ENCODE results near the gene MAP7.
"Not testable (repeated sequence)": the region's sequence is repeated elsewhere in the genome, so short reads cannot be mapped to it uniquely, and the experiment has no call there.

Gene MAP7

DNA sequence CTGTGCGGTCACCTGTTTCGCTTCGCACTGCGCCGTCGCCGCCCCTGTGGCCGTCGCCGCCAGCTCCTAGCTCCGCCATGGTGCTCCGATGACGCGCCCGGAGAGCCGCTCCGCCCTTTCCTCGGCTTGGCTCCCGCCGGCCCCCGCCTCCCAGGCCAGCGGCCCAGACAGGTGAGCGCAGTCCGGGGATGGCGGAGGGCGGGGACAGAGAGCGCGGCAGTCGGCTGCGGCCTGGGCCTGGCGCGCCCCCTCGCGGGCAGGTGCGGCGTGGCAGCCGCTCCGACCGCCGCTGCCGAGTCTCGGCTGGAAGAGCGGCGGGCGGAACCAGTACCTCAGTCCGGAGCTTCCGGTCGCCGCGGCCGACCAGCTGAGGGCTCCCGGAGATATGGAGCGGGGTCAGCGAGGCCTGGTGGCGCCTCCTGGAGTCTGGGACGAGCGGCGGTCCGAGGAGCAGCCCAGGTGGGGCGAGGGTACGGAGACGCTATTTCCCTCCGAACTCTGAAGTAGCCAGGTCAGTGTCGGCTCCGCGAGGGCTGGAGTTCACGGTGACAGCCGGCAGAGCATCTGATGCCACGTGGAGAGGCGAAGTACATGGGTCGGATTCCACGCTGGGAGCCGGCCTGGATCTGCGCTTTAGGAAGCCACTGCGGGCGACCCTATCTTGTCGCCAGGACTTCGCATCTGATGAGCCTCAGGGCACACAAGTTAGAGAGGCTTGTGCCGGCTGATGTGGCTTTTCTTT, at the start of gene MAP7:
MAP7 (minus strand) TSS at position 93 of the 742 bp plus-strand sequence; CDS start at position 79, 14 bp downstream.
- no peak for DNase-seq

DNA sequence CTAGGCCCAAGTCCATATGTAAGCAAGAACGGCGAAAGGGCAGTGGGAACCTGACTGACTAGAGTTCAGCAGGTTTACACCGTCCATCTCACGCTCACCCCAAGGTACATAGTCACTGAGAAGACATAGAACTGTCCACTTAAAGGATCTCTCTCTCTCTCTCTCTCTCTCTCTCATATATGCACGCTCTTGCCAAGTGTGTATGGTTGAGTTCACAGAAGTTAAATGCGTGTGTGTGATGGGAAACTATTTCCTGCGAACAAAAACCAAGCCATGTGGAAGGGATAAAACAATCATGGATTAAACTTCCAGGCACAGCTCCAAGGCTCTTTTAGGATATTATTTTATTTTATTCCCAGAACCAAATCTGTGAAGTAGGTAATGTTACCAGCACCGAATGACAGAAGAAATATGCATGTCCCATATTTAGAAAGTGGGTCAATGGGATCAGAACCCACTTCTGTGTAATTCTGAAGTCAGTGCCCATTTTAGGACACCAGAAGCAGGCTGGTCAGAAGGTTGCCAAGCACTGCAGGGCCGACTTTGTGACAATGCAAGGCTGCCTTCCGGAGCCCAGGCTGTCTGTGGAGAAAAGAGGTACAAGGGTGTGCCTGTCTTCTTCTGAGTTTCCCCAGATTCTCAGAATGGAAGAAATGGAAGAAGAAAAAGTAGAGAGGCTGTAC, 49.2 kb upstream of the MAP7 start:
- no peak for DNase-seq

DNA sequence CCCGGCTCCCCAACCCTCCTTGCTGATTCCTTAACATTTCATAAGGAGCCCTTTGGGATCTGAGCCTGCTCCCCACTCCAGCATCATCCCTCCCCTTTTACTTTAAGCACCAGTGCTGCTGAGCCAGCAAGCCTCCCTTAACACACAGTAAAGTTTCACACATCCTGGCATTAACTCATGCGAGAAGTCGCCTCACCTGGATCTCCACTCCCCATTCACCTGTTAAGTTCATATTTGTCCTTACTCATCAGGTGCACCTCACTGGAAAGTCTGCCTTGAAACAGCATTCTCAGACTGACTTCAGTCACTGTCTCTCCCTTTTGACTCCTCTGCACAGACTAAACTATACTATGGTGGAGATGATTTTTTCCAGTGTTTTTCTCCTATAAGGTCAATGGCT, 47.8 kb upstream of the MAP7 start:
- DNase-seq, result no peak

DNA sequence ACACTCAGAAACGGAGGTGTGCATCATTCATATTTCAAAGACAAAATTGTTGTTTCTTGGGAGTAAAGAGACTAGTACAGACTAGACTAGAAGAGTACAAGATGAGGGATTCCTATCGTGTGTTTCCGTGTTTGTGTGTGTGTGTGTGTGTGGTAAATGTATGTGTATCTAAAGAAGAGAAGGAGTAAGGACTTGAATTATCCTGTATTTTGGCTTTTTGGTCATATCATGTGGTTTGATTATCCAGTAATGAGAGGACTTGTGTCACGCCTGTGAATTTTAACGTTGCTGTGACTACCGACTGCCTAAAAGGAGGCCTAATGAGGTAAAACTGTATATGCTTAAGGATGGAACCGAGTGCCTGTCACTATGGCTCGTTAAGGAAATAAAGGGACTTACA, 44.4 kb upstream of the MAP7 start:
- DNase-seq, result no peak

DNA sequence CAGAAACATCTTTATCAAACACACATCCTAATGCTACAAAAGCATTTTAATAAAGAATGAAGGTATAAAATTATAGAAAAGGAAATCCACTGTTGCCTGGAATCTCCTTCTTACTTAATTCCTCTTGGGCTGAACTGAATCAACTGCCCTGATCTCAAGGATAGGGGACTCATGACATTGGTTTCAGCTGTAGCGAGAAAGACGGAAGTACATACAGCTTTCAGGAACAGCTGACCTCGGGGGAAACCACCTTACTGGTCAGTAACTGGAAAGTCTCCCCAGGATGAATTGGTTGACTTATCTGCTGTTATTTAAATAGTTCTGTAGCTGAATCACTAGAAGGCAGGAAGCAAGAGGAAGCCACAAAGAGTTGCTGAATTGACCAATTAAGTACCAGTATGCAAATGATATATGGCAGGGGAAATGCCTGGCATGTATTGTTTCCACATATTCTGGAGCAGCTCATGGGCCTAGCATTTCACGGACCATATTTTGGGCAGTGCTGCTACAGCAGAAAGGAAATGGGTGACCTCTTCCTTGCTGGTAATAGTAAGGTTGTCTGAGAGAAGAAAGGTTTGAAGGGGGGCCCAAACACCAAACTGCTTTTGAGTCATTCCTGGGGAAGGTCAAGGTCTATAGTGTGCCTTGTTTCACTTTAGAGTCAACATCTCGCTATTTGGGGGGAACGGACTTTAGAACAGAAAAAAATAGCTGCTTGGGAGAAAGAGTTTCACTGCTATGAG, 43.7 kb upstream of the MAP7 start:
- DNase-seq, result no peak

DNA sequence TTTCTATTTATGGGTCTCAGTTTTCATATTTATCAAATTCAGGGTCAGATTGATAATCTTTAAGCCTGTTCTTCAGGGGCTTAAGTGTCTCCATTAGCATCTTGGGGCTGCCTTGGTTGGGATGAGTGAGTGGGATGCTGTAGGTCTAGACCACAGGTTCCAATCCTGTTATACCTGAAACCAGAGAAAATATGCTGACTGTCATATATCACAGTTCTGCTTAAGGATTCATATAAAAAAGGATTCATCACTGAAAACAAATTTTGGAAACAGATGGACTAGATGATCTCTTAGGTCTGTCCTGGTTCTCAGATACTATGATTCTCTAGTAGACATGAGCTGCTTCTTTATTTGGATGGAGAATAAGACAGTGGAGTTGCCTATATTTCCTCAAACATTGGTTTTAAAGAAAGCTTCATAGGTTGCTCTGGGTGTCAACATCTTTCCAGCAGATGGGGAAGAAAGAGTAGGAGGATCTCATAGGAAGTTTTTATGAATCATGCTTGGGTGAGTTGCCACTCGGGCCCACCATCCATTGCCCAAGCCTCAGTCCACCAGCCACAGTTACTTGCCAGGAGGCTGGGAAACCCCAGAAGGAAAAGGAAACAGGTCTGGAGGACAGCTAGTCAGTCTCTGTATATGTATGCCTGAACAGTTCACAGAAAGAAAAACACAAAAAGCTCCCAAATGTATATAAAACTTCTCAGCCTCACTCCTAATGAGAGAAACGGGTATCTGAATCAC, 42.9 kb upstream of the MAP7 start:
- no peak for DNase-seq

DNA sequence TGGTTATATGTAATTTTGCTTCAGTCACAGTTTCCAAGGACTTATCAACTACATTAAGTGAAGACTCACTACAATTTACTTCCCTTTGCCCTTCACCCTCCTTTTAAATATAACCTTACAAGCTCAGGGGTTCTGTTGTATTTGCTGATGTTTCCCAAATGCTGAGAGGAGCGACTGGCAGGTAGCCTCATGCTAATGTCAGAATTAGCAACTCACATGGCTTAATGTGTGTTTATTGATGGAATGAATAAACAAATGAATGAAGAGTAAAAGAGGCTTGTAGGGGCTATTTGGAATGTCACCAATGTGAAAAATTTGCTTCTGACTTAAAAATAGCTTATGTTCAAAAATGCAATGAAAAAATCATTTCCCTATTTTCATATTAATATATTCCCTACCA, 41.4 kb upstream of the MAP7 start:
- no peak for DNase-seq

DNA sequence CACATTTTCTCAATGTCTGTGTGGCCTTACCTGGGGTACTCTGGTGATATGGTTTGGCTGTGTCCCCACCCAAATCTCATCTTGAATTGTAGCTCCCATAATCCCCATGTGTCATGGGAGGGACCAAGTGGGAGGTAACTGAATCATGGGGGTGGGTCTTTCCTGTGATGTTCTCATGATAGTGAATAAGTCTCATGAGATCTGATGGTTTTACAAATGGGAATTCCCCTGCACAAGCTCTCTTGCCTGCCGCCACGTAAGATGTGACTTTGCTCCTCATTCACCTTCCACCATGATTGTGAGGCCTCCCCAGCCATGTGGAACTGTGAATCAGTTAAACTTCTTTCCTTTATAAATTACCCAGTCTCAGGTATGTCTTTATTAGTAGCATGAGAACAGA, 40.6 kb upstream of the MAP7 start:
- DNase-seq, result not testable (repeated sequence)

DNA sequence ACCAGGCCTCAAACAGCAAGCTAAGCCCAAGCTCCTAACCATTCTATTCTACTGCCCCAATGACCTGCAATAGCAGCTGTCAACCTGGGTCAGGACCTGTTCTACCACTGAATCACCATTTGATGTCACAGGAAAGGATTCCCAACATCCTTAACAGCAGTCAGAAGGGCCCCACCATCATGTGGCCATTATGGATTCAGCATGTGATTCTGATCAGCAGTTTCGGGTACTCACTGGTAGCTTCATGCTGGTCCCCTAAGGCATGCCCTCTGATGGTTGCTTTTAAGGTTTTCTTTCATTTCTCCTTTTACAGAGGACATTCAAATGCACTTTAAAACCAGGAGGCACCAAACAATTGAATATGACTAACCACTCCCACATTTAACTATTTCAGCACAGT, 37.3 kb upstream of the MAP7 start:
- no peak for DNase-seq

DNA sequence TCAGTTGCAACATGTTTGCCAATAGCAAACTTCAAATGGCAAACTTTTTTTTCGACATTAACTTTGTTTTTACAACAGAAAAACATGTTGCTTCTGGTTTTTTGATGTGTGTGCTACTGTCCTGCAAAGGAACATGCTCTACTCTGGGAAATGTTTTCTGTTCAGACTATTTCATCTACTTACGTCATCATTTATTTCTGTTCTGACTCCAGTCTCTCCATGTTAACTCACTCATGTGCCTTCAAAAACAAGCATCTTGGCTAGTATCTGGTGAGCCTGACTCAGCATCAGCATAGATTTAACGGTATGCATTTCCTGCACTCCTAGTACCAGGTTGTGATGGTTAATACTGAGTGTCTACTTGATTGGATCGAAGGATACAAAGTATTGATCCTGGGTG, 36.1 kb upstream of the MAP7 start:
- no peak for DNase-seq

DNA sequence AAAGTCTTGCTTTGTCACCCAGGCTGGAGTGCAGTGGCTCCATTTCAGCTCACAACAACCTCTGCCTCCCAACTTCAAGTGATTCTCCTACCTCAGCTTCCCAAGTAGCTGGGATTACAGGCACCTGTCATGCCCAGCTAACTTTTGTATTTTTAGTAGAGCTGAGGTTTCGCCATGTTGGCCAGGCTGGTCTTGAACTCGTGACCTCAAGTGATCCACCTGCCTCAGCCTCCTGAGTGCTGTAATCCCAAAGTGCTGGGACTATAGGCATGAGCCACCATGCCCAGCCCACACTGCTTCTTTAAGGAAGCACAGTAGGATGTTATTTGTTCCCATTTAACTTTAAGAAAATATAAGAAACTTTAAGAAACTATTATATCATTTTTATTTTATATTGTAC, 35.3 kb upstream of the MAP7 start:
- DNase-seq, result not testable (repeated sequence)

DNA sequence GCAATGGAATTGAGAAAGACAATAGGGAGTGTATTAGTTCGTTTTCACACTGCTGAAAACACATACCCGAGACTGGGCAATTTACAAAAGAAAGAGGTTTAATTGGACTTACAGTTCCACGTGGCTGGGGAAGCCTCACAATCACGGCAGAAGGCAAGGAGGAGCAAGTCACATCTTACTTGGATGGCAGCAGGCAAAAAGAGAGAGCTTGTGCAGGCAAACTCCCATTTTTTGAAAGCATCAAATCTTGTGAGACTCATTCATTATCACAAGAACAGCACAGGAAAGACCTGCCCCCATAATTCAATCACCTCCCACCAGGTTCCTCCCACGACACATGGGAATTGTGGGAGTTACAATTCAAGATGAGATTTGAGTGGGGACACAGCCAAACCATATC, 34.1 kb upstream of the MAP7 start:
- not testable (repeated sequence) for DNase-seq

DNA sequence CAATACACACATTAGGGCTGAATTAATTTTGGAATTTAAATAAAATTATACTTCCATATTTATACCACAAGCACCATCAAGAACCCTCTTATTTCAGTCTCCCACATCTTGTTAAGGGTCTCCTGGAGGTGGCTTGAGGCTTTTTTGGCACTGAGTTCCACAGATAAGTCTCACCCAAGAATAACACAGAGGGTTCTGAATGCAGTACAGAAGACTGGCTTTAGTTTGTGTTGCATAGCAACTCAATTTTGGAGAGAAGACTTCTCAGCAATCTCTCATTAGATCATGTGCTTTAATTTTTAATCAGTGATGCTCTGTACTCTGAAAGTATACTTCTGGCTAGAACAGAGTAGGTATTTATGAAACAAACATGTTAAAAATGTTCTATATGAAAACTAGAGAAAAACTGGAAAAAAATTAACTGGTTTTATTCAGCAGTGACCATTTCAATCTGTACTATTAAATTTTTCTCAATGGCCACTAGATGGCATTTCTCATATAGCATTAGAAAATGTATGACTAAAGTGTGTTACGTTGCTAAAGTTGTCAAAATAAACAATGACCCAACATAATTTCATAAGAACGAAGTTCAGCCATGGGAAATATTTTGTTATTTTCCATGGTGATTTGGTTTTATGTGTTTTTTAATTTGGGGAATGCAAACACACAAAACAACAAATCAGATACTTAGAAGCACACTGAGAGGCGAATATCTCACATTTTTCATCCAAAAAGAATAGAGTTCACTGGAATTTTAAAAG, 32.7 kb upstream of the MAP7 start:
- no peak for DNase-seq

DNA sequence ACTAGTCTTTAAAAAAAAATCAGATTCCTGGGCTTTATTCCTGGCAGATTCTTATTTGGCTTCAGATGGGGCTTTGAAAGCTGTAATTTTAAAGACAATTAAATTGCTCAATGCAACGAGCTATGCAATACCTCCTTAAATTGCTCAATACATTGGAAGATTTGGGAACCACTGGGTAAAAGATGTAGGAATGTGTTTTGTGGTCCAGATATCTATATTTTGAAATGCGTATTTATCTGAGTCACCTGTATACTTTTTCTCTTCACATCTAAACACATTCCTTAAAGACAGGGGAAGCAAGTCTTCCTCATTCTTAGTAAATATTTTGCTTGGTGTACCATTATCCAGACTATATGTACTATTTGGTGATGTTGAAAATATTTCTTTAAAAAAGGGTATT, 29.6 kb upstream of the MAP7 start:
- no peak for DNase-seq

DNA sequence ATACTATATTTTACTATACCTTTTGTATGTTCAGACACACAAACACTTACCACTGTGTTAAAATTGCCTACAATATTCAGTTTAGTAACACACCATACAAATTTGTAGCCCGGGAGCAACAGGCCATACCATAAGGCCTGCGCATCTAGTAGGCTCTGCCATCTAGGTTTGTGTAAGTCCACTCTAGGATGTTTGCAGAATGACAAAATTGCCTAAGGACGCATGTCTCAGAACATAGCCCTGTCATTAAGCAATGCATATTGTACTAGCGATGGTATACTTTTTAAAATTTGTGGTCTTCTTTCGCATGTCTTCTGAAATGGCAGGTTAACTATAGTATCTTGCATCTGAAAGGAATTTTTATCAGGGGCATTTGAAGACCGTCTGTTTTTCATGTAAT, 26.6 kb upstream of the MAP7 start:
- DNase-seq, result no peak

DNA sequence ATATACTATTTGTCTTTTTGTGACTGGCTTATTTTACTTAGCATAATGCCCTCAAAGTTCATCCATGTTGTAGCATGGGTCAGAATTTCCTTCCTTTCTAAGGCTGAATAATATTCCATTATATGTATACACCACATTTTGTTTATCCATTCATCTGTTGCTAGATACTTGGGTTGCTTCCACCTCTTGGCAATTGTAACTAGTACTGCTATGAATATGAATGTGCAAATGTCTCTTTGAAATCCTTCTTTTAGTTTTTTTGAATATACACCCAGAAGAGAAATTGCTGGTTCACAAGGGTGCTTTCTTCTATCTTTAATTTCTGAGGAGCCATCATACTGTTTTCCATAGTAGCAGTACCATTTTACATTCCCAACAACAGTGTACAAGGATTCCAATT, 21.3 kb upstream of the MAP7 start:
- DNase-seq, result no peak

DNA sequence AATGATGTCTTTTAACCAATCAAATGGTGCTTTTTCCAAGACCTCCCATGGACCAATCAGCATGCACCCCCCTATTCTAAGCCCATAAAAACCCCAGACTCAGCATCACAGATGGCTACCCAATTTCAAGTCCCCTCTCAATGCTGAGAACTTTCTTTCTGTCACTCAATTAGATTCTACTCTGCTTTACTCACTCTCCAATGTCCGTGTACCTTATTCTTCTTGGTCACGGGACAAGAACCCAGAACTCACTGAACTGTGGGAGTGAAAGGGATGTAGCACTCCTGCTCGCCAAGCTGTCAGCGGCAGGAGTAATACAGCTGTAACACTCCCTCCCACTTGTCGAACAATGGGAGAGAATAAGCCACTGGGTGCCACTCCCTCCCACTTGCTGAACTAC, 20.8 kb upstream of the MAP7 start:
- no peak for DNase-seq

DNA sequence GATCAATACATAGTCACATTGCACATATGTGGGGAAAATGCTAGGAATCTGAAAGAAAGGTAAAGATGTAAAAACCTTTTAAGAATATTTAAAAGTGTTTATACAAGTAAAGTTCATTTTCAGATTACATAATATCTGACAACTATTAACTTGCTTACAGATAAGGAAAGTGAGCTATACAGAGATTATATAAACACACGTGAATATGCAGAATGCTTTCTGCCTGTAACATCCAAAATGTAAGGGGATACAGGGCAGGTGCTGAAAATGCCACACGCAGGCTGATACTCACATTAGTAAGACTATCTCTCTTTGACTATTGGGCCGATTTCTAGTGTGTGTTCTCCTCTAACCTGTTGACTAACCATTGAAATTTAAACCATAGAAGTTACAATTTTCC, 17.9 kb upstream of the MAP7 start:
- no peak for DNase-seq

DNA sequence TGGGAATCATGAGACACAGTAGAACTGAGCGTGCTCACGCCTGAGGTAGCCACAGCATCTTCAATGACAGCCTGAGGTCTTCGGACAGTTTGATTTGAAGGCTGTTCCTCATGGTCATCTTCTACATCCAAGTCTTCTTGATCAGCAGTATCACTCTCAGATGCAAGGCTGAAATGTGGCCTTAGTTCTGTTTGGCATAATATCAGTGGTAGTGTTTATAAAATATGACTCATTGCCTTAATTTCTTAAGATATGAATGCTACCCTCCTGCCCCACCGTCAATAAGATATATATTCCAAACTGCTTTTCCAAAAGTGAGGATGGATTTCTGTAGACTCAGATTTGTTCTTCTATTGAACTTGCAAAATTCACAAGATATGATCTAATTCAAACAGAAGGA, 17.5 kb upstream of the MAP7 start:
- DNase-seq, result no peak

DNA sequence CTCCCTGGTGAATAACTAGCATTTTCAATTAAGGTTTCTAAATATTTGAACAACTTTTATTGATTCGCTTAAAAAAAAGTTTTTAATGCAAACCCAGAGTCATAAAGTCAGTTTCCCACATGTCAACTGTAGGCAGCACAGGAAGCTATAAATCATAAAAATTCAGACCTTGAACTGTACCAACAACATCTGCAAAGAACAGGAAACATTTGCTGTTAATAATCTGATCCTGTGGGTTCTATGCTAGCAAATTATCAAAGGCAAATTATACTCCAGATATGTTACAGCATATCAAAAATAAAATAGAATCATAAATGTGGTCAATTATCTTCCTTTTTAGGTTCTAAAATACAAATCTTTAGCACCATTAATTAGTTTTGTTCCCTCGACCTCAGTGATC, 16.6 kb upstream of the MAP7 start:
- no peak for DNase-seq

DNA sequence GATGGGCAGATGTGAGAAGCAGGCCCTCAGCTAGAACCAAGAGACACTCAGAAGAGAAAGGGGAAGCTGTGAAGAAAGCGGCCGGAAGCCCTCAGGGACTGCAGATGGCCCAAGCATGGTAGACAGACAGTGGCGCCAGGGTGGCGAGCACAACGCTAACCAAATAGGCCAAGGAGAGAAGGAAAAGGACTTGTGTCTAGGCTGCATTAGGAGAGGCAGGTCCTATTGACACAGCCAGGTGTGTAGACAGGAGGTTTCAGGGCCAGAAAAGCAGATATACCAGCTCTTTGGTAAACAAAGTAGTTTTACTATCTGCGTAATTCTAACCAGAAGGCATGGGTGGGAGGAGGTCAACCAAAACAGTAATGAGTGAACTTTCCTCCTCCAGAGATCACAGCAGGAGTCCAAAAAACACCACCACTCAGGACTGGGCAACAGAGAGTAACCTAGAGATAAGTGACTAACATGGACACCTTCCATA, 15.8 kb upstream of the MAP7 start:
- DNase-seq, result no peak

DNA sequence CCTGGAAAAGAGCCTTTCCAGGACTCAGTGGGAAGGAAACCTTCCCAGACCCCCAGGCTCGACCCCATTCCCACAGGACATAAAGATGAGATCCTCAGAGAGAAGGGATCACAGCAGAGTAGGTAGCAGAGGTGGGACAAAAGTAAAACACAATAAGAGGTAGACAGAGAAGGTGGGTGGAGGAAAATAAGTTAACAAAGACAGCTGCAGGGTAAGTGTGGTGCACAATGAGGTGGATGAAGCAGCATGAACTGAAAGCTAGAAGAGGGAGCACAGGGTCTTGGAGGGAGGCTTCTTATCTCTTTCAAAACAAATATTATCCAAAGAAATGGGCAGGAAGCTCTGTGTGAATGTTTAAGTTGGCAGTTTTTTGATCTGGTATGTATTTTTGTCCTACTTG, 14.0 kb upstream of the MAP7 start:
- no peak for DNase-seq
